ENCODE results near the gene UBE2O.
A peak's percentile ranks its signal among the peaks of the same experiment; 100 is the strongest.

Gene UBE2O

DNA sequence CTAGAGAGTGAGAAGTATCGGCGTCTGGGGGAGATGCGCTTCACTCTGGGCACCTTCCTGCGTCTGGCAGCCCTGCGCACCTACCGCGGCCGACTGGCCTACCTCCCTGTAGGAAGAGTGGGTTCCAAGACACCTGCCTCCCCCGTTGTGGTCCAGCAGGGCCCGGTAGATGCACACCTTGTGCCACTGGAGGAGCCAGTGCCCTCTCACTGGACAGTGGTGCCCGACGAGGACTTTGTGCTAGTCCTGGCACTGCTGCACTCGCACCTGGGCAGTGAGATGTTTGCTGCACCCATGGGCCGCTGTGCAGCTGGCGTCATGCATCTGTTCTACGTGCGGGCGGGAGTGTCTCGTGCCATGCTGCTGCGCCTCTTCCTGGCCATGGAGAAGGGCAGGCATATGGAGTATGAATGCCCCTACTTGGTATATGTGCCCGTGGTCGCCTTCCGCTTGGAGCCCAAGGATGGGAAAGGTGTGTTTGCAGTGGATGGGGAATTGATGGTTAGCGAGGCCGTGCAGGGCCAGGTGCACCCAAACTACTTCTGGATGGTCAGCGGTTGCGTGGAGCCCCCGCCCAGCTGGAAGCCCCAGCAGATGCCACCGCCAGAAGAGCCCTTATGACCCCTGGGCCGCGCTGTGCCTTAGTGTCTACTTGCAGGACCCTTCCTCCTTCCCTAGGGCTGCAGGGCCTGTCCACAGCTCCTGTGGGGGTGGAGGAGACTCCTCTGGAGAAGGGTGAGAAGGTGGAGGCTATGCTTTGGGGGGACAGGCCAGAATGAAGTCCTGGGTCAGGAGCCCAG, 65.8 kb downstream of the UBE2O start:
- H2BK5ac ChIP-seq (ENCODE audit: low read depth, low read length, poor library complexity, severe bottlenecking): no peak overlapping the region
- H3K4me3 ChIP-seq (ENCODE audit: insufficient read depth in 1 of 2, low read depth in 1 of 2, low read length in 2 of 2): no peak overlapping the region
- no peak overlapping the region for H2BK12ac ChIP-seq (ENCODE audit: low read length in 2 of 2)
- H3K4ac ChIP-seq (ENCODE audit: low read depth in 1 of 2, low read length in 2 of 2): no peak overlapping the region
- H4K91ac ChIP-seq (ENCODE audit: low read length): no peak overlapping the region
- H2BK15ac ChIP-seq (ENCODE audit: low read depth, poor library complexity, severe bottlenecking): no peak overlapping the region
- no peak overlapping the region for H3K14ac ChIP-seq (ENCODE audit: low read length in 2 of 2)
- H2BK120ac ChIP-seq (ENCODE audit: low read depth, low read length): no peak overlapping the region
- H3K4me1 ChIP-seq (ENCODE audit: control insufficient read depth, insufficient read depth, low read depth, low read length): peaks cover 53% of the 10 kb centered on the region
- no peak overlapping the region for H4K8ac ChIP-seq (ENCODE audit: low read length)
- H2AFZ ChIP-seq (ENCODE audit: low read depth, low read length): no peak overlapping the region
- no peaks in the 10 kb centered on the region for H3K9me3 ChIP-seq (ENCODE audit: control insufficient read depth, low read length)
- H3K4me2 ChIP-seq (ENCODE audit: low read length, poor library complexity, severe bottlenecking): no peak overlapping the region
- 96% methylated on average over 31 of the region's 31 CpGs for WGBS
- no peak overlapping the region for H3K27ac ChIP-seq (ENCODE audit: low read length, poor library complexity, severe bottlenecking)
- H3K9ac ChIP-seq (ENCODE audit: low read length): peak overlapping the region; percentile 94
- H3K18ac ChIP-seq (ENCODE audit: low read depth in 1 of 2, low read length in 2 of 2): no peak overlapping the region
- no peak overlapping the region for H3K23ac ChIP-seq (ENCODE audit: low read length in 2 of 2)
- peaks cover 39 to 47% of the 10 kb centered on the region in 2 experiments for H3K36me3 ChIP-seq (ENCODE audit: control insufficient read depth in 1 of 2, insufficient read depth in 2 of 2, low read depth in 1 of 2, low read length in 2 of 2)
- peaks cover 15% of the 10 kb centered on the region for H3K79me1 ChIP-seq (replicated peaks; ENCODE audit: low read length, poor library complexity, severe bottlenecking)
- no peak for DNase-seq
- no peak overlapping the region for H2AK5ac ChIP-seq (ENCODE audit: low read length, severe bottlenecking)
- H3K27me3 ChIP-seq (ENCODE audit: control insufficient read depth in 1 of 2, insufficient read depth in 1 of 2, low read length in 2 of 2): no peaks in the 10 kb centered on the region

DNA sequence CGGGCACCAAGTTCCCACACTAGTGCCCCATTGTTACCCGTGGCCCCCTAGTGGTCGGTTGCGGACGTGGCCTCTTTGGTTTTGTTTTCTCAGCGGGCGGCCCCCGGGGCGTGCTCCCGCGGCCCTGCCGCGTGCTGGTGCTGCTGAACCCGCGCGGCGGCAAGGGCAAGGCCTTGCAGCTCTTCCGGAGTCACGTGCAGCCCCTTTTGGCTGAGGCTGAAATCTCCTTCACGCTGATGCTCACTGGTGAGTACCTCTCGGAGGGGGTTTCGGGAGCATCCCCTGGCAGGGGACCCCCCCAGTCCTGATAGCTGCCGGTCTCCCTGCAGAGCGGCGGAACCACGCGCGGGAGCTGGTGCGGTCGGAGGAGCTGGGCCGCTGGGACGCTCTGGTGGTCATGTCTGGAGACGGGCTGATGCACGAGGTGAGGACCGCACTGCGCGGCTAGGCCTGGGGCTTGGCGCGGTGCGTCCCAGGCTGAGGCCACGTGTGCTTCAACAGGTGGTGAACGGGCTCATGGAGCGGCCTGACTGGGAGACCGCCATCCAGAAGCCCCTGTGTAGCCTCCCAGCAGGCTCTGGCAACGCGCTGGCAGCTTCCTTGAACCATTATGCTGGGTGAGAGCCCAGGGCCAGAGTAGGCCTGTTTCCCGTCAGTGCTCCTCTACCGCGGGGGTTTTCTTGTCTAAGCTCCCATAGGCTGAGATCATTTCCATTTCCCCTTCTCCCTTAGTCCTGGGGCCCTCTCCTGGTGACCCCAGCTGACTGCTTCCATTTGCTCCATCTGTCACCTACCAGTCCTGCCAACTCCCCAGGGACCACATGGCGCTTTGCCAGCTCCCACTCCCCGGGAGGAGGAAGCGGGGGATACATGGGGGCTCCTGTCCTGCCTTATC, 66.8 kb downstream of the UBE2O start:
- H2BK12ac ChIP-seq (ENCODE audit: low read length in 2 of 2): peak overlapping the region in 1 of 2 experiments; percentile 10
- no peaks in the 10 kb centered on the region for H3K27me3 ChIP-seq (ENCODE audit: control insufficient read depth in 1 of 2, insufficient read depth in 1 of 2, low read length in 2 of 2)
- peaks cover 13% of the 10 kb centered on the region for H3K79me1 ChIP-seq (replicated peaks; ENCODE audit: low read length, poor library complexity, severe bottlenecking)
- H3K27ac ChIP-seq (ENCODE audit: low read length, poor library complexity, severe bottlenecking): no peak overlapping the region
- peak overlapping the region in 1 of 2 experiments; percentile 54 for H3K4ac ChIP-seq (ENCODE audit: low read depth in 1 of 2, low read length in 2 of 2)
- H3K4me1 ChIP-seq (ENCODE audit: control insufficient read depth, insufficient read depth, low read depth, low read length): peaks cover 46% of the 10 kb centered on the region
- no peak overlapping the region for H2AK5ac ChIP-seq (ENCODE audit: low read length, severe bottlenecking)
- H3K14ac ChIP-seq (ENCODE audit: low read length in 2 of 2): no peak overlapping the region
- peak overlapping the region; percentile 66 for H4K8ac ChIP-seq (ENCODE audit: low read length)
- H2BK5ac ChIP-seq (ENCODE audit: low read depth, low read length, poor library complexity, severe bottlenecking): no peak overlapping the region
- peak overlapping the region in 1 of 2 experiments; percentile 83 for H3K4me3 ChIP-seq (ENCODE audit: insufficient read depth in 1 of 2, low read depth in 1 of 2, low read length in 2 of 2)
- H2BK120ac ChIP-seq (ENCODE audit: low read depth, low read length): no peak overlapping the region
- WGBS: 52% methylated on average over 52 of the region's 52 CpGs
- H4K91ac ChIP-seq (ENCODE audit: low read length): no peak overlapping the region
- peak overlapping the region; percentile 94 for H3K9ac ChIP-seq (ENCODE audit: low read length)
- peaks cover 34 to 38% of the 10 kb centered on the region in 2 experiments for H3K36me3 ChIP-seq (ENCODE audit: control insufficient read depth in 1 of 2, insufficient read depth in 2 of 2, low read depth in 1 of 2, low read length in 2 of 2)
- H2AFZ ChIP-seq (ENCODE audit: low read depth, low read length): peak overlapping the region; percentile 18
- peak overlapping the region; percentile 95 for H3K4me2 ChIP-seq (ENCODE audit: low read length, poor library complexity, severe bottlenecking)
- no peak overlapping the region for H3K23ac ChIP-seq (ENCODE audit: low read length in 2 of 2)
- H3K9me3 ChIP-seq (ENCODE audit: control insufficient read depth, low read length): no peaks in the 10 kb centered on the region
- DNase-seq: peak; percentile 79
- no peak overlapping the region for H2BK15ac ChIP-seq (ENCODE audit: low read depth, poor library complexity, severe bottlenecking)
- H3K18ac ChIP-seq (ENCODE audit: low read depth in 1 of 2, low read length in 2 of 2): no peak overlapping the region

DNA sequence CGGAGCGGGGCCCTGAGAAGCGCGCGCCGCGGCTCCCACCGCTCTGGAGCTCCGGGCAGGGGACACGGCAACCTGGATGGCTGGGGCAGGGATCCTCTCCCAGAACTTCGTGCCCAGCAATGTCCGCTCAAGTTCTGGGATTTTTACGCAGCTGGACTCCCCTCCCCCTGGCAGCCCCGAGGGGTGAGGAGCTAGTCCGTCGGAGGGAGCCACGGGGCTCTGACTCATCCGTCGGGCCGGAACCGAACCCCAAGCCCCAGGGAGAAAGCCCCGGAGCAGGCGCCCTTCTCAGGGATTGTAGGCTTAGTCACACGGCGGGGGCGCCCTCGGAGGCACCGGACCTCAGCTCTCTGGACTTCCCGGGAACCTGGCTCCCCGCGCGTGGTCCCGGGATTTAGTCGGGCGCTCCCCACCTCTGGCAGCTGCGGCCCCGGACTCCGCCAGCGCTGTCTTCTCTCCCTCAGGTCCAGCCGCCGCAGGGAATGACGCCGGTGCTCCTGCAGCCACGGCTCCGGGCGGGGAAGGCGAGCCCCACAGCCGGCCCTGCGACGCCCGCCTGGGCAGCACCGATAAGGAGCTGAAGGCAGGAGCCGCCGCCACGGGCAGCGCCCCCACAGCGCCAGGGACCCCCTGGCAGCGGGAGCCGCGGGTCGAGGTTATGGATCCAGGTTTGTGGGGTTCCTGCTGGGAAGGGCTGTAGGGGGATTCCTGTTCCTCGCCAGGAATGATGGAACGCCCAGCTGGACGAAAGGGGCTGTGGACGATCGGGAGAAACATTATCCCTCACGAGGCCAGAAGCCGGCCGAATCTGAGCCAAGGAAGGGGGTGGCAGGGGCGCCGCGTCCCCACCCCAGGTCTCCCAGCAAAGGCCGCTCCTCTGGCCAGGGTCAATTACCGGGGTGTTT, 67.7 kb downstream of the UBE2O start:
- Histone ChIP-seq H4K8ac (ENCODE audit: low read length) (peak overlapping the region; percentile 19), H3K9ac (ENCODE audit: low read length) (peak overlapping the region; percentile 94), H3K18ac (ENCODE audit: low read depth in 1 of 2, low read length in 2 of 2) (peak overlapping the region; percentile 11 to 72), H3K4ac (ENCODE audit: low read depth in 1 of 2, low read length in 2 of 2) (peak overlapping the region; percentile 11 to 54), H4K91ac (ENCODE audit: low read length) (no peak overlapping the region), H2BK5ac (ENCODE audit: low read depth, low read length, poor library complexity, severe bottlenecking) (no peak overlapping the region), H3K9me3 (ENCODE audit: control insufficient read depth, low read length) (no peaks in the 10 kb centered on the region), H2AK5ac (ENCODE audit: low read length, severe bottlenecking) (no peak overlapping the region), H3K23ac (ENCODE audit: low read length in 2 of 2) (no peak overlapping the region), H3K27me3 (ENCODE audit: control insufficient read depth in 1 of 2, insufficient read depth in 1 of 2, low read length in 2 of 2) (no peaks in the 10 kb centered on the region), H3K79me1 (replicated peaks; ENCODE audit: low read length, poor library complexity, severe bottlenecking) (peaks cover 13% of the 10 kb centered on the region), H2AFZ (ENCODE audit: low read depth, low read length) (peak overlapping the region; percentile 18), H3K4me2 (ENCODE audit: low read length, poor library complexity, severe bottlenecking) (peak overlapping the region; percentile 95), H3K4me1 (ENCODE audit: control insufficient read depth, insufficient read depth, low read depth, low read length) (peaks cover 41% of the 10 kb centered on the region), H3K14ac (ENCODE audit: low read length in 2 of 2) (no peak overlapping the region), H3K36me3 (ENCODE audit: control insufficient read depth in 1 of 2, insufficient read depth in 2 of 2, low read depth in 1 of 2, low read length in 2 of 2) (peaks cover 25 to 29% of the 10 kb centered on the region in 2 experiments), H2BK12ac (ENCODE audit: low read length in 2 of 2) (peak overlapping the region in 1 of 2 experiments; percentile 45), H2BK120ac (ENCODE audit: low read depth, low read length) (peak overlapping the region; percentile 27), H2BK15ac (ENCODE audit: low read depth, poor library complexity, severe bottlenecking) (peak overlapping the region; percentile 94), H3K27ac (ENCODE audit: low read length, poor library complexity, severe bottlenecking) (no peak overlapping the region), H3K4me3 (ENCODE audit: insufficient read depth in 1 of 2, low read depth in 1 of 2, low read length in 2 of 2) (peak overlapping the region; percentile 68 to 83)
- 6% methylated on average over 72 of the region's 74 CpGs for WGBS
- DNase-seq: peak; percentile 86

Measured in mesenchymal stem cell (in vitro differentiated cells and primary cell).